HG02798 (cell line): ENCODE measurements around the gene MYG1.

Experiments
- ATAC-seq: cut with Tn5 transposase; IDR thresholded peaks from one replicate; pipeline ENCODE4 v1.9.1; 2021; ENCODE audit warnings: mild to moderate bottlenecking; ENCODE audit not compliant: unreplicated experiment, poor library complexity

MYG1 gene

GRCh38 chr12:53352331-53353256 is 53.1 kb downstream of the MYG1 start:
- ATAC-seq = peak; percentile 78

- ATAC-seq = no peak
Measured at GRCh38 chr12:53353257-53353655, 53.8 kb downstream of the MYG1 start.

GRCh38 chr12:53355121-53355520 is 55.6 kb downstream of the MYG1 start:
- ATAC-seq = no peak
